ENCODE measurements around the gene NRP1. TPM values are rescaled to one million over a fixed set of nuclear protein-coding genes. Genes with fewer than 3 reads are reported as not detected.

Gene NRP1
- total and polyA plus RNA-seq, 4 donors, result 14.6 to 55.6 (median 37.8) TPM

GRCh38 chr10:33321516-33321915 lies 13.0 kb downstream of the NRP1 start:
- 54% methylated on average over 6 of the region's 6 CpGs for WGBS
- no peak for TF ChIP-seq HNF4A (conservative IDR thresholded peaks at IDR 0.05)
- no peak for TF ChIP-seq HNF4G (IDR thresholded peaks at IDR 0.05)
- TF ChIP-seq MAX (IDR thresholded peaks at IDR 0.05), result no peak
- H3K9ac ChIP-seq (ENCODE audit: low read depth in 1 of 2, low read length in 2 of 2), result no peak overlapping the region
- H3K9me3 ChIP-seq (ENCODE audit: control insufficient read depth in 4 of 4, low read length in 3 of 4), result no peaks in the 10 kb centered on the region
- no peak for DNase-seq (ENCODE audit: low spot score)
- peaks cover 0 to 10% (median 4%) of the 10 kb centered on the region in 4 donors for H3K4me1 ChIP-seq (ENCODE audit: control insufficient read depth in 4 of 4, insufficient read depth in 4 of 4, low read length in 3 of 4)
- peaks cover 0 to 3% (median 0%) of the 10 kb centered on the region in 4 donors for H3K36me3 ChIP-seq (ENCODE audit: control insufficient read depth in 4 of 4, insufficient read depth in 3 of 4, low read depth in 1 of 4, low read length in 3 of 4)
- H3K27ac ChIP-seq (ENCODE audit: low read depth in 1 of 2, low read length in 2 of 2), result no peak overlapping the region
- H3K27me3 ChIP-seq (ENCODE audit: control insufficient read depth in 4 of 4, insufficient read depth in 4 of 4, low read length in 3 of 4), result no peaks in the 10 kb centered on the region
- H3K4me3 ChIP-seq (ENCODE audit: low read depth in 1 of 3, low read length in 3 of 3), result no peak overlapping the region

DNA sequence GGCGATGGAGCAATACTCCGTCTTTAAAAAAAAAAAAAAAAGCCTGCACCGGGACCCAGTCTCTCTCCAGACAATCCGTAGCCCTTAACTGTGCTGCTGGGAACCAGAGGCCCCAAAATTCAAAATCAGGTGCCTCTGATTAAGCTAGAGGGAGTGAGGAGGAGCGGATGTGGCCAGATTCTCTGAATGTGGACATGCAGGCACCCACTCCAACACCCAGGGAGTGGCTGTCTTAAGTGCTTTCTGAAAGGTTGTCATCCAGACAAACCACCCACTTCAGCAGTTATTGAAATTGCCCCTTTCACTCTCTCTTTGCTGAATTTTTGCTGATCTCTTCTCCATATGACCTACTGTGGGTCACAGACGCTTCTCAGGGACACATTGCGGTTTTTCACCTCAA lies 14.2 kb downstream of the NRP1 start:
- H3K9ac ChIP-seq (ENCODE audit: low read depth in 1 of 2, low read length in 2 of 2), result no peak overlapping the region
- TF ChIP-seq FOXA2 (IDR thresholded peaks at IDR 0.05), result no peak
- TF ChIP-seq NR2F2 (IDR thresholded peaks at IDR 0.05), result no peak
- no peak for TF ChIP-seq RAD21 (IDR thresholded peaks at IDR 0.05)
- TF ChIP-seq GABPA (IDR thresholded peaks at IDR 0.05 in 1 of 2, conservative IDR thresholded peaks at IDR 0.05 in 1 of 2), result no peak
- no peak for TF ChIP-seq ATF3 (IDR thresholded peaks at IDR 0.05)
- TF ChIP-seq MAX (IDR thresholded peaks at IDR 0.05), result no peak
- no peak for TF ChIP-seq CTCF (IDR thresholded peaks at IDR 0.05; ENCODE audit: low read depth, low read length, missing input control)
- TF ChIP-seq TAF1 (conservative IDR thresholded peaks at IDR 0.05), result no peak
- no peak for TF ChIP-seq JUND (IDR thresholded peaks at IDR 0.05)
- H3K9me3 ChIP-seq (ENCODE audit: control insufficient read depth in 4 of 4, low read length in 3 of 4), result no peaks in the 10 kb centered on the region
- H3K27ac ChIP-seq (ENCODE audit: low read depth in 1 of 2, low read length in 2 of 2), result no peak overlapping the region
- no peaks in the 10 kb centered on the region for H3K27me3 ChIP-seq (ENCODE audit: control insufficient read depth in 4 of 4, insufficient read depth in 4 of 4, low read length in 3 of 4)
- peaks cover 0 to 3% (median 0%) of the 10 kb centered on the region in 4 donors for H3K36me3 ChIP-seq (ENCODE audit: control insufficient read depth in 4 of 4, insufficient read depth in 3 of 4, low read depth in 1 of 4, low read length in 3 of 4)
- no peak for DNase-seq (ENCODE audit: low spot score)
- H3K4me3 ChIP-seq (ENCODE audit: low read depth in 1 of 3, low read length in 3 of 3), result no peak overlapping the region
- peaks cover 3 to 8% (median 6%) of the 10 kb centered on the region in 4 donors for H3K4me1 ChIP-seq (ENCODE audit: control insufficient read depth in 4 of 4, insufficient read depth in 4 of 4, low read length in 3 of 4)
- 96% methylated on average over 7 of the region's 7 CpGs for WGBS

DNA sequence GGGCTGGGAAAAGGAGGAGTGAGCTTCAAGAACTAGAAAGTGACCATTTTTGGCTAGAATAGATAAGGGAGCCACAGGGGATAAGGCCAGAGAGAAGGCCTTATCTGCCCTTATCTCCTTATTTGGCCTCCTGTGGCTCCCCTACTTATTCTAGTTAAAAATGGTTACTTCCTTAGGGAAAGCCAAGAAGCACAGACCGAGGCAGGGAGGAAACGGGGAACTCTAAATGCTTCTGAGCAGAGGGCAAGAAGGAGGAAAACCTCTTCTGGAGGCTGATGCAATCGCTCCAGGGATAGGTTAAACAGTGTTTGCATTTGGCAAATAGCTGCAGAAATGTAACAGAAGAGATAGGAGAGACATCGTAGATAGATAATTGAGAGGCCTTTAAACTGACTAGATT lies 18.6 kb downstream of the NRP1 start:
- no peak for DNase-seq (ENCODE audit: low spot score)
- H3K4me1 ChIP-seq (ENCODE audit: control insufficient read depth in 4 of 4, insufficient read depth in 4 of 4, low read length in 3 of 4), result peaks cover 0 to 8% (median 4%) of the 10 kb centered on the region in 4 donors
- no peak overlapping the region for H3K27ac ChIP-seq (ENCODE audit: low read depth in 1 of 2, low read length in 2 of 2)

More for the DNA sequence above, 18.6 kb downstream of the NRP1 start:
- Histone ChIP-seq H3K36me3 (ENCODE audit: control insufficient read depth in 4 of 4, insufficient read depth in 3 of 4, low read depth in 1 of 4, low read length in 3 of 4) (peaks cover 0 to 1% (median 0%) of the 10 kb centered on the region in 4 donors), H3K9ac (ENCODE audit: low read depth in 1 of 2, low read length in 2 of 2) (no peak overlapping the region), H3K9me3 (ENCODE audit: control insufficient read depth in 4 of 4, low read length in 3 of 4) (no peaks in the 10 kb centered on the region), H3K27me3 (ENCODE audit: control insufficient read depth in 4 of 4, insufficient read depth in 4 of 4, low read length in 3 of 4) (no peaks in the 10 kb centered on the region), H3K4me3 (ENCODE audit: low read depth in 1 of 3, low read length in 3 of 3) (no peak overlapping the region)
- TF ChIP-seq ATF3 (IDR thresholded peaks at IDR 0.05) (peak; percentile 78), RAD21 (IDR thresholded peaks at IDR 0.05) (no peak)
- WGBS, result 43% methylated on average over 4 of the region's 4 CpGs
